Activated CD4-positive, alpha-beta T cell treated with anti-CD3 and anti-CD28 coated beads, Interleukin-2, amount 50 U/mL, for 1 hour (primary cell): Measurements from ENCODE around the gene PCA3.

Experiments
- DNase-seq: peaks from one replicate; pipeline ENCODE4 v3.0.0-alpha.2; 2020

Gene PCA3

GRCh38 chr9:76835571-76836283 is 71.5 kb downstream of the PCA3 start:
- no peak for DNase-seq
